HL-60 (cell line): ENCODE results near the gene COLEC12.
"Not testable (repeated sequence)": the region's sequence is repeated elsewhere in the genome, so short reads cannot be mapped to it uniquely, and the experiment has no call there.

Experiments used
- DNase-seq, 2 experiments: peaks; one replicate each; pipeline ENCODE4 v3.0.0-alpha.2; 2010 to 2020; ENCODE audit warnings: low read depth in 1 of 2, low spot score in 1 of 2
- H3K27ac ChIP-seq: fragments of 250-450 bp; sonication (Bioruptor Pico); replicated peaks from 2 replicates; pipeline ENCODE4 v1.5.1; 2020; ENCODE audit warnings: mild to moderate bottlenecking, moderate library complexity
- H3K27me3 ChIP-seq: fragments of 250-450 bp; sonication (Bioruptor Pico); 2 replicates; pipeline ENCODE4 v1.5.1; 2021; ENCODE audit warnings: mild to moderate bottlenecking, moderate library complexity; ENCODE audit not compliant: insufficient read depth, poor library complexity, severe bottlenecking
- H3K4me3 ChIP-seq: replicated peaks from 2 replicates; pipeline ENCODE4 v1.5.1; 2011; ENCODE audit warnings: mild to moderate bottlenecking, control low read depth, low read length; ENCODE audit not compliant: insufficient read depth
- CTCF ChIP-seq: IDR thresholded peaks from one replicate; pipeline ENCODE4 v1.5.1; 2011; ENCODE audit warnings: low read length, control low read depth, inconsistent platforms; ENCODE audit not compliant: insufficient read depth
- GABPA ChIP-seq: IDR thresholded peaks from 2 replicates; pipeline ENCODE4 v1.6.1; 2012; ENCODE audit warnings: low read depth
- POLR2AphosphoS5 ChIP-seq: IDR thresholded peaks from 2 replicates; pipeline ENCODE4 v1.6.1; 2012; ENCODE audit warnings: low read depth
- SPI1 ChIP-seq: IDR thresholded peaks from 2 replicates; pipeline ENCODE4 v1.6.1; 2012; ENCODE audit warnings: low read depth, mild to moderate bottlenecking, borderline replicate concordance
- TF ChIP-seq, protein P1 (sequence below): IDR thresholded peaks from 2 replicates; pipeline ENCODE4 v1.6.1; 2012; ENCODE audit warnings: low read depth; ENCODE audit not compliant: insufficient replicate concordance

Gene COLEC12

DNA sequence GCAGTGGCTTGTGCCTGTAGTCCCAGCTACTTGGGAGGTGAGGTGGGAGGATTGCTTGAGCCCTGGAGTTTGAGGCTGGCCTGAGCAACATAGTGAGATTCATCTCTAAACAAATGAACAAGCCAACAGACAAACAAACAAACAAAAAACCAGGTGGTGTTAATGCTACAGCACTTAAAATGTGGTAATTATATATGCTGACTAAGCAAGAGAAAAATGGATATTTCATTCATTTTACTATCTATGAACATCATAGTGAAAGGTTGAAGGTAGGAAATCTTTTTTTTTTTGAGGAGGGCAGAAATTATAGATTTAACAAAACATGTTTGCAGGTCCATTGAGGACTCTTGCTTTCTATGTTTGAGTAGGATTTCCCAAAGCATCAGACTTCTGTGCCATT, 190.5 kb downstream of the COLEC12 start:
- no peak overlapping the region for H3K27ac ChIP-seq
- no peak for DNase-seq
- H3K27me3 ChIP-seq: no peaks in the 10 kb centered on the region
- H3K4me3 ChIP-seq: no peak overlapping the region
- TF ChIP-seq POLR2AphosphoS5 (no peak), SPI1 (no peak)

DNA sequence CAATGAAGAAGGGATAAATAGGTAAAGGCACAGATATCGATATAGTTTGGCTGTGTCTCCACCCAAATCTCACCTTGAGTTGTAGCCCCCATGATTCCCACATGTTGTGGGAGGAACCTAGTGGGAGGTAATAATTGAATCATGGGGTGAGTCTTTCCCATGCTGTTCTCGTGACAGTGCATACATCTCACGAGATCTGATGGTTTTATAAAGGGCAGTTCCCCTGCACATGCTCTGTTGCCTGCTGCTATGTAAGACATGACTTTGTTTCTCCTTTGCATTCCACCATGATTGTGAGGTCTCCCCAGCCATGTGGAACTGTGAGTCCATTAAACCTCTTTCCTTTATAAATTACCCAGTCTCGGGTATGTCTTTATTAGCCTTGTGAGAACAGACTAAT, 192.4 kb downstream of the COLEC12 start:
- not testable (repeated sequence) for H3K27me3 ChIP-seq, H3K4me3 ChIP-seq, DNase-seq, H3K27ac ChIP-seq

DNA sequence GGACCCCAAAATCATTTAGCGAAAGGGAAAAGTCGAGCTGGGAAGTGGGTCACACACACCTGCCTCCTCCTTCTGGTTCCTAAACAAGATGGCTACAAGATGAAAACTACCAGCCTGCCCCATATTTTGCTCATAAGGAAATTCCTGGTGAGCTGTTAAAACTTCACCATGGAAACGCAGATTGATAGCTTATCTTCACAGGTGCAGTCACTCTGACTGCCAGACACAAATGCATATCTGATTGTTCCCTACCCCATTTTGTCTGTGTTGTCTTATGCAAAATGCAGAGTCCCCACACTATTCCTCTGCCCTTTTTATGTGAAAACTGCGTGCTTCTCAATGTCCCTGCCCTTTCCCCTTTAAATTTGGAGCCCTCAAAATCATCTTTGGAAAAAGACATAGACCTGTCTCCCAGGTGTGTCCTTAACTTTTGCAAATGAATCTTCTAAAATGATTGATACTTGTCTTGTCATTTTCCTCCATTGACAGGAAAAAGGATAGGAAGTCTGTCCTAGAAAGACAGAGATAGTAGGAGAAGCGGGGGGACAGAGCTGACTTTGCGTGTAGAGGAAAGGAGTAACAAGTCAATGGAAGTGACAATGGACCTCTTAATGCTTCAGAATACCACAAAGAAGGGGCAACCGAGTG, 193.8 kb downstream of the COLEC12 start:
- Histone ChIP-seq H3K27ac (no peak overlapping the region), H3K4me3 (no peak overlapping the region), H3K27me3 (no peaks in the 10 kb centered on the region)
- TF ChIP-seq SPI1 (no peak), GABPA (no peak), POLR2AphosphoS5 (no peak), CTCF (no peak)
- TF ChIP-seq, protein P1, sequence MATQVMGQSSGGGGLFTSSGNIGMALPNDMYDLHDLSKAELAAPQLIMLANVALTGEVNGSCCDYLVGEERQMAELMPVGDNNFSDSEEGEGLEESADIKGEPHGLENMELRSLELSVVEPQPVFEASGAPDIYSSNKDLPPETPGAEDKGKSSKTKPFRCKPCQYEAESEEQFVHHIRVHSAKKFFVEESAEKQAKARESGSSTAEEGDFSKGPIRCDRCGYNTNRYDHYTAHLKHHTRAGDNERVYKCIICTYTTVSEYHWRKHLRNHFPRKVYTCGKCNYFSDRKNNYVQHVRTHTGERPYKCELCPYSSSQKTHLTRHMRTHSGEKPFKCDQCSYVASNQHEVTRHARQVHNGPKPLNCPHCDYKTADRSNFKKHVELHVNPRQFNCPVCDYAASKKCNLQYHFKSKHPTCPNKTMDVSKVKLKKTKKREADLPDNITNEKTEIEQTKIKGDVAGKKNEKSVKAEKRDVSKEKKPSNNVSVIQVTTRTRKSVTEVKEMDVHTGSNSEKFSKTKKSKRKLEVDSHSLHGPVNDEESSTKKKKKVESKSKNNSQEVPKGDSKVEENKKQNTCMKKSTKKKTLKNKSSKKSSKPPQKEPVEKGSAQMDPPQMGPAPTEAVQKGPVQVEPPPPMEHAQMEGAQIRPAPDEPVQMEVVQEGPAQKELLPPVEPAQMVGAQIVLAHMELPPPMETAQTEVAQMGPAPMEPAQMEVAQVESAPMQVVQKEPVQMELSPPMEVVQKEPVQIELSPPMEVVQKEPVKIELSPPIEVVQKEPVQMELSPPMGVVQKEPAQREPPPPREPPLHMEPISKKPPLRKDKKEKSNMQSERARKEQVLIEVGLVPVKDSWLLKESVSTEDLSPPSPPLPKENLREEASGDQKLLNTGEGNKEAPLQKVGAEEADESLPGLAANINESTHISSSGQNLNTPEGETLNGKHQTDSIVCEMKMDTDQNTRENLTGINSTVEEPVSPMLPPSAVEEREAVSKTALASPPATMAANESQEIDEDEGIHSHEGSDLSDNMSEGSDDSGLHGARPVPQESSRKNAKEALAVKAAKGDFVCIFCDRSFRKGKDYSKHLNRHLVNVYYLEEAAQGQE: no peak
- DNase-seq: no peak

- H3K27ac ChIP-seq: no peak overlapping the region
- no peak for DNase-seq
- H3K27me3 ChIP-seq: no peaks in the 10 kb centered on the region
- no peak overlapping the region for H3K4me3 ChIP-seq
- no peak for TF ChIP-seq GABPA
- TF ChIP-seq SPI1: no peak
- TF ChIP-seq, protein P1: no peak
- TF ChIP-seq POLR2AphosphoS5: no peak
- TF ChIP-seq CTCF: no peak
These were observed 195.4 kb downstream of the COLEC12 start for GRCh38 chr18:305003-305501.

GRCh38 chr18:303607-304006, 196.9 kb downstream of the COLEC12 start:
- Histone ChIP-seq H3K27me3 (no peaks in the 10 kb centered on the region), H3K27ac (no peak overlapping the region), H3K4me3 (no peak overlapping the region)
- TF ChIP-seq GABPA (no peak), SPI1 (no peak), POLR2AphosphoS5 (no peak), CTCF (no peak)
- TF ChIP-seq, protein P1: no peak
- no peak for DNase-seq
